Breast epithelium (tissue), 3 donors: ENCODE results near the gene ZNF134.

Experiments used
- POLR2A ChIP-seq: fragments of 450-650 bp; IDR thresholded peaks from one replicate; pipeline ENCODE4 v1.6.1; 2016; ENCODE audit warnings: antibody characterized with exemption, mild to moderate bottlenecking, moderate library complexity
- TF ChIP-seq, protein P1 (sequence below), 3 donors: fragments of 450-650 bp; IDR thresholded peaks; one replicate each; pipeline ENCODE4 v1.5.1; 2016 to 2017; ENCODE audit warnings: antibody characterized with exemption in 3 of 3, mild to moderate bottlenecking in 3 of 3, moderate library complexity in 3 of 3

DNA sequence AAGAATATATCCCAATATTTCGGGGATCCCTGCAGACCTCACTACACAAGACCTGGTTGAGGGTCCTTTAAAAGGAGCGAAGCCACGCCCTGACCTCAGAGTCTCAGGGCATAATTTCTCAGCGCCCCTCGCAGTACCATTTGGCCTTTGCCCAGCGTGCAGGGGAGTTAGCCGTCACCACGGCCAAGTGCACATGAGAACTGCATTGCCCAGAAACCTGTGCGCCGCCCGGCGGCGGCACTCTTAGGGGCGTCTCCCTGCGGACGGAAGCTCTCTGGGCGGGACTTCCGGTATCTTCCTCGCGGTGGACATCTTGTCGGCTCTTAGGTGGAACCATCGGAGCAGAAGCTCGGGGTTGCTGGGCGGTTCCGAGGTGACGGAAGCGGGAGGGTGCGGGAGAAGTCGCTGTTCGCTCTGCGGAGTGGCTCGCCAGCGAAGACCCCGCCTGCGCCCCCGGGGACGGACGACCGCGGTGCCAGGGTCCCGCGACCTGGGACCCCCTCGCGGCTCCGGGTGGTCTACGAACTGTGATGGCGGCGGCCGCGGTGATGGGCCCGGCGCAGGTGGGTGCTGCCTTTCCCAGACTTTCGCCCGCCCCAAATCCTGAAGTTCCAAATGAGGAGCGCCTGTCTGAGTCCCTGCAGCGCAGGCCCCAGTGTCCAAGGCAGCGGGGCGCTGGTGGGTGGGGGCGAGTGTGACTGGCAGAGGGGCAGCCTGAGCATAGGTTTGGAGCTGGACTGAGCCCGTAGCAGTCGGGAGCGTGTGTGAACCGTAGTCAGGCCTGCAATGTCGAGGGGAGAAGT lies at the start of gene ZNF134:
- TF ChIP-seq POLR2A = no peak
- TF ChIP-seq, protein P1, sequence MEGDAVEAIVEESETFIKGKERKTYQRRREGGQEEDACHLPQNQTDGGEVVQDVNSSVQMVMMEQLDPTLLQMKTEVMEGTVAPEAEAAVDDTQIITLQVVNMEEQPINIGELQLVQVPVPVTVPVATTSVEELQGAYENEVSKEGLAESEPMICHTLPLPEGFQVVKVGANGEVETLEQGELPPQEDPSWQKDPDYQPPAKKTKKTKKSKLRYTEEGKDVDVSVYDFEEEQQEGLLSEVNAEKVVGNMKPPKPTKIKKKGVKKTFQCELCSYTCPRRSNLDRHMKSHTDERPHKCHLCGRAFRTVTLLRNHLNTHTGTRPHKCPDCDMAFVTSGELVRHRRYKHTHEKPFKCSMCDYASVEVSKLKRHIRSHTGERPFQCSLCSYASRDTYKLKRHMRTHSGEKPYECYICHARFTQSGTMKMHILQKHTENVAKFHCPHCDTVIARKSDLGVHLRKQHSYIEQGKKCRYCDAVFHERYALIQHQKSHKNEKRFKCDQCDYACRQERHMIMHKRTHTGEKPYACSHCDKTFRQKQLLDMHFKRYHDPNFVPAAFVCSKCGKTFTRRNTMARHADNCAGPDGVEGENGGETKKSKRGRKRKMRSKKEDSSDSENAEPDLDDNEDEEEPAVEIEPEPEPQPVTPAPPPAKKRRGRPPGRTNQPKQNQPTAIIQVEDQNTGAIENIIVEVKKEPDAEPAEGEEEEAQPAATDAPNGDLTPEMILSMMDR (IDR thresholded peaks at IDR 0.05) = peak in 1 of 3 donors; percentile 7
